ENCODE data around the gene PKD2L2.
"Not testable (repeated sequence)": the region's sequence is repeated elsewhere in the genome, so short reads cannot be mapped to it uniquely, and the experiment has no call there.

Gene PKD2L2

GRCh38 chr5:137888863-137889759 lies at the start of gene PKD2L2:
TSS of gene PKD2L2 (plus strand) at chr5:137889457. CDS start at chr5:137889492, 35 bp downstream.
- peak within 1 kb of the TSS; percentile 89 for H3K4me3 Mint-ChIP-seq
- H3K9me3 Mint-ChIP-seq = no peaks in the 10 kb centered on the region
- H3K4me1 Mint-ChIP-seq = peaks cover 21% of the 10 kb centered on the region
- no peaks in the 10 kb centered on the region for H3K36me3 Mint-ChIP-seq (ENCODE audit: low read depth)
- peak within 1 kb of the TSS; percentile 92 for H3K27ac Mint-ChIP-seq
- ATAC-seq (peak; percentile 99), DNase-seq (peak; percentile 84)
- peaks cover 3% of the 10 kb centered on the region for H3K27me3 Mint-ChIP-seq

- H3K4me3 Mint-ChIP-seq = no peak overlapping the region
- H3K9me3 Mint-ChIP-seq = no peaks in the 10 kb centered on the region
- no peak overlapping the region for H3K27ac Mint-ChIP-seq
- DNase-seq = no peak
- no peak for ATAC-seq
- H3K36me3 Mint-ChIP-seq (ENCODE audit: low read depth) = no peaks in the 10 kb centered on the region
- H3K4me1 Mint-ChIP-seq = no peaks in the 10 kb centered on the region
- no peaks in the 10 kb centered on the region for H3K27me3 Mint-ChIP-seq
Measured at GRCh38 chr5:137842296-137842695, 47.0 kb upstream of the PKD2L2 start.

- Mint-ChIP-seq H3K36me3 (ENCODE audit: low read depth) (no peaks in the 10 kb centered on the region), H3K9me3 (no peaks in the 10 kb centered on the region), H3K27me3 (no peaks in the 10 kb centered on the region), H3K4me1 (no peaks in the 10 kb centered on the region), H3K27ac (no peak overlapping the region), H3K4me3 (no peak overlapping the region)
- ATAC-seq (no peak), DNase-seq (no peak)
Measured at GRCh38 chr5:137843676-137844299, 45.5 kb upstream of the PKD2L2 start.

- H3K36me3 Mint-ChIP-seq (ENCODE audit: low read depth) = no peaks in the 10 kb centered on the region
- ATAC-seq = no peak
- H3K4me1 Mint-ChIP-seq = no peaks in the 10 kb centered on the region
- no peaks in the 10 kb centered on the region for H3K27me3 Mint-ChIP-seq
- DNase-seq = no peak
- H3K4me3 Mint-ChIP-seq = no peak overlapping the region
- H3K27ac Mint-ChIP-seq = no peak overlapping the region
- H3K9me3 Mint-ChIP-seq = no peaks in the 10 kb centered on the region
Measured at GRCh38 chr5:137845472-137845871, 43.8 kb upstream of the PKD2L2 start.

GRCh38 chr5:137847687-137848086 lies 41.6 kb upstream of the PKD2L2 start:
- Mint-ChIP-seq H3K27me3 (no peaks in the 10 kb centered on the region), H3K27ac (no peak overlapping the region), H3K36me3 (ENCODE audit: low read depth) (no peaks in the 10 kb centered on the region), H3K4me3 (no peak overlapping the region), H3K4me1 (no peaks in the 10 kb centered on the region), H3K9me3 (no peaks in the 10 kb centered on the region)
- ATAC-seq (no peak), DNase-seq (no peak)

- not testable (repeated sequence) for H3K27ac Mint-ChIP-seq; H3K27me3 Mint-ChIP-seq; H3K9me3 Mint-ChIP-seq; ATAC-seq; H3K4me3 Mint-ChIP-seq; H3K36me3 Mint-ChIP-seq (ENCODE audit: low read depth); DNase-seq; H3K4me1 Mint-ChIP-seq
Measured at GRCh38 chr5:137853165-137853564, 36.1 kb upstream of the PKD2L2 start.

GRCh38 chr5:137856201-137856600 lies 33.1 kb upstream of the PKD2L2 start:
- Mint-ChIP-seq H3K27ac (no peak overlapping the region), H3K4me1 (peaks cover 12% of the 10 kb centered on the region), H3K9me3 (no peaks in the 10 kb centered on the region), H3K36me3 (ENCODE audit: low read depth) (peaks cover 2% of the 10 kb centered on the region), H3K4me3 (no peak overlapping the region), H3K27me3 (no peaks in the 10 kb centered on the region)
- DNase-seq (no peak), ATAC-seq (no peak)

GRCh38 chr5:137856916-137857862 lies 32.1 kb upstream of the PKD2L2 start:
- Mint-ChIP-seq H3K4me3 (no peak overlapping the region), H3K27ac (no peak overlapping the region), H3K36me3 (ENCODE audit: low read depth) (peaks cover 2% of the 10 kb centered on the region), H3K9me3 (no peaks in the 10 kb centered on the region), H3K27me3 (no peaks in the 10 kb centered on the region), H3K4me1 (peaks cover 17% of the 10 kb centered on the region)
- DNase-seq (no peak), ATAC-seq (no peak)

- peak overlapping the region; percentile 42 for H3K27ac Mint-ChIP-seq
- ATAC-seq (peak; percentile 54), DNase-seq (no peak)
- H3K27me3 Mint-ChIP-seq = no peaks in the 10 kb centered on the region
- H3K36me3 Mint-ChIP-seq (ENCODE audit: low read depth) = no peaks in the 10 kb centered on the region
- peak overlapping the region; percentile 51 for H3K4me3 Mint-ChIP-seq
- no peaks in the 10 kb centered on the region for H3K9me3 Mint-ChIP-seq
- H3K4me1 Mint-ChIP-seq = peaks cover 17% of the 10 kb centered on the region
Measured at GRCh38 chr5:137858223-137858916, 30.9 kb upstream of the PKD2L2 start.

GRCh38 chr5:137858954-137859353 lies 30.3 kb upstream of the PKD2L2 start:
- Mint-ChIP-seq H3K9me3 (no peaks in the 10 kb centered on the region), H3K27ac (no peak overlapping the region), H3K27me3 (no peaks in the 10 kb centered on the region), H3K4me3 (no peak overlapping the region), H3K4me1 (peaks cover 17% of the 10 kb centered on the region), H3K36me3 (ENCODE audit: low read depth) (no peaks in the 10 kb centered on the region)
- no peak for ATAC-seq
- DNase-seq = no peak

- peaks cover 2% of the 10 kb centered on the region for H3K36me3 Mint-ChIP-seq (ENCODE audit: low read depth)
- H3K4me3 Mint-ChIP-seq = no peak overlapping the region
- H3K27me3 Mint-ChIP-seq = no peaks in the 10 kb centered on the region
- H3K4me1 Mint-ChIP-seq = peaks cover 17% of the 10 kb centered on the region
- no peak overlapping the region for H3K27ac Mint-ChIP-seq
- ATAC-seq = no peak
- H3K9me3 Mint-ChIP-seq = no peaks in the 10 kb centered on the region
- DNase-seq = no peak
Measured at GRCh38 chr5:137862251-137862650, 27.0 kb upstream of the PKD2L2 start.

- not testable (repeated sequence) for H3K27me3 Mint-ChIP-seq; H3K4me3 Mint-ChIP-seq; H3K27ac Mint-ChIP-seq; H3K4me1 Mint-ChIP-seq; H3K36me3 Mint-ChIP-seq (ENCODE audit: low read depth); DNase-seq; ATAC-seq; H3K9me3 Mint-ChIP-seq
Measured at GRCh38 chr5:137863653-137864052, 25.6 kb upstream of the PKD2L2 start.

- H3K4me1 Mint-ChIP-seq = peaks cover 4% of the 10 kb centered on the region
- no peaks in the 10 kb centered on the region for H3K9me3 Mint-ChIP-seq
- ATAC-seq (no peak), DNase-seq (no peak)
- H3K27ac Mint-ChIP-seq = no peak overlapping the region
- no peaks in the 10 kb centered on the region for H3K27me3 Mint-ChIP-seq
- no peak overlapping the region for H3K4me3 Mint-ChIP-seq
- peaks cover 2% of the 10 kb centered on the region for H3K36me3 Mint-ChIP-seq (ENCODE audit: low read depth)
Measured at GRCh38 chr5:137866541-137867388, 22.5 kb upstream of the PKD2L2 start.
